ENCODE measurements around the gene NPBWR2. TPM values are rescaled to one million over a fixed set of nuclear protein-coding genes. Genes with fewer than 3 reads are reported as not detected.
A peak's percentile ranks its signal among the peaks of the same experiment; 100 is the strongest.

Gene NPBWR2
- total RNA-seq, 6 experiments from 2014 or later: not detected

DNA sequence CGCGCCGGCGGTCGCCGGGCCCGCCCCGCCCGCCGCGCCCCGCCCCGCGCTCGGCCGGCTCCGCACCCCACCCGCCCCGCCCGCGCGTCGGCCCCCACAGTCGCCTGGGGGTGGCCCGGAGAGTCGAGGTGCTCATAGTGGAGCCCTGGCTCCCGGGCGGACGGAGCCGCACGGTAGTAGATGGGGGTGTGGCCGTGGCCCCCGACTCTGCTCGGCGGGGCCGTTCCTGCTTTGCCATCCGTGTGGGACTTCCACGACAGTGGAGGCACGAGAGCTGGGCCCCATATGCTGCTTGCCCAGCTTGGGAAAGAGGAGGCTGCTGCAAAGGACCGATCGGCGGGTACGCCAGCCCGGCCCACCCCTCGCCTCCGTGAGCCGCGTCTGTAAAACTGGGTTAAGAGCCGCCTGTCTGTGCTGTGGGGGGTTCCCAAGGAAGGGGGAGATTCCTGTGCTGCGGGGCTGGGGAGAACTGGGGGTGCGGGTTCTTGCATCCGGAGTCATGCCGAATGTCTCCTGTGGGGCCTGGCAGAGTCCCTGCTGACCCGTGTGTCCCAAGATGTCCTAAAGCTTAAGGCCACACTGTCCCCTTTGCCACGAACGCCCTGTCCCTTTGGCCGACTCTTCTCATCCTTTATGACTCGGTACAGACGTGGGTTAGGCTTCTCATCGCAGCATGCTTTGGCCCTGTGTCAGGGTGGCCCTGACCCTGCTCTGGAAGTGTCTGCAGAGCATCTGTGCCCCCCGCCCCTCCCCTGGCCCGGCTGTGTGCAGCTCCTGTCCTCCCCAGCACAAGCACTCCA is 27.2 kb downstream of the NPBWR2 start, which contains the start of gene OPRL1:
OPRL1 (plus strand) TSS at position 70 of the 800 bp plus-strand sequence. CDS start 12,639 bp downstream, outside the sequence.
- H3K4me3 ChIP-seq: peak within 1 kb of the TSS; percentile 56 to 63 (median 58)
- no peaks in the 10 kb centered on the region for H3K9me3 ChIP-seq
- peaks cover 0 to 12% of the 10 kb centered on the region in 2 donors for H3K27me3 ChIP-seq
- peak in 2 of 4 donors; percentile 1 to 2 for ATAC-seq
- DNase-seq: no peak
- H3K27ac ChIP-seq: peak within 1 kb of the TSS; percentile 50 to 73 (median 68)
- 10% methylated on average over 6 of the region's 62 CpGs for WGBS (ENCODE audit: insufficient coverage, low coverage, low lambda C conversion rate, missing lambda C conversion rate)
- no peaks in the 10 kb centered on the region for H3K36me3 ChIP-seq
- TF ChIP-seq CTCF (IDR thresholded peaks at IDR 0.05): no peak
- TF ChIP-seq POLR2A (IDR thresholded peaks at IDR 0.05): no peak
- intact Hi-C loops (cut with DNase I): no loop called here
- H3K4me1 ChIP-seq: peaks cover 0 to 18% (median 1%) of the 10 kb centered on the region in 4 donors

- Histone ChIP-seq H3K27ac (peak within 1 kb of the TSS; percentile 50 to 73 (median 68)), H3K4me1 (peaks cover 0 to 18% (median 1%) of the 10 kb centered on the region in 4 donors), H3K36me3 (no peaks in the 10 kb centered on the region), H3K27me3 (peaks cover 0 to 8% of the 10 kb centered on the region in 2 donors), H3K4me3 (peak within 1 kb of the TSS; percentile 56 to 63 (median 58)), H3K9me3 (no peaks in the 10 kb centered on the region)
- WGBS (ENCODE audit: insufficient coverage, low coverage, low lambda C conversion rate, missing lambda C conversion rate): 3% methylated on average over 12 of the region's 73 CpGs
- DNase-seq: peak; percentile 79 to 86 (median 81)
- TF ChIP-seq CTCF (IDR thresholded peaks at IDR 0.05): no peak
- TF ChIP-seq POLR2A (IDR thresholded peaks at IDR 0.05): peak; percentile 21
- intact Hi-C loops (cut with DNase I): no loop called here
- ATAC-seq: peak; percentile 51 to 57 (median 54)
Observed at GRCh38 chr20:64079273-64080012, 27.9 kb downstream of the NPBWR2 start, which contains the start of gene RGS19. RGS19 (minus strand) TSS chr20:64079518; CDS start chr20:64076886, 2,632 bp downstream.

DNA sequence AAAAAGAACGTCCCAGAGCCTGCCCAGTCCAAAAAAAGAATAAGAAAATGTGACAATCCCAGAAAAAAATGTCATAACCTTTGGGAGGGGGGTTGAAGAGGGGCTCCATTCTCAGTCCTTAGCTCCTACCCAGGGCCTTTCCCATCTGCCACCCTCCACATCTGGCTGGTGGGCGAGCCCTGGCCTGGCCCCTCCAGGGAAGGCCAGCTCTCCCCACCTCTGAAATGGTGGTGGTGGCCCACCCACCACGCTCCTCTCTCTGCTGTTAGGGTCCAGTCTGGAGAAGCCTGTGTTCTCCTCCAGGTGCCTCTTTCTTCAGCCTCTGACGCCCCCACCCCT is 28.5 kb downstream of the NPBWR2 start:
- no peak for TF ChIP-seq CTCF (IDR thresholded peaks at IDR 0.05)
- no peak for TF ChIP-seq POLR2A (IDR thresholded peaks at IDR 0.05)
- Histone ChIP-seq H3K27me3 (peaks cover 0 to 3% of the 10 kb centered on the region in 2 donors), H3K9me3 (no peaks in the 10 kb centered on the region), H3K4me1 (peaks cover 0 to 15% (median 1%) of the 10 kb centered on the region in 4 donors), H3K27ac (peak overlapping the region; percentile 26 to 73 (median 68)), H3K36me3 (peaks cover 0 to 2% (median 0%) of the 10 kb centered on the region in 4 donors), H3K4me3 (peak overlapping the region; percentile 56 to 63 (median 58))
- DNase-seq: no peak
- 60% methylated on average over 1 of the region's 4 CpGs for WGBS (ENCODE audit: insufficient coverage, low coverage, low lambda C conversion rate, missing lambda C conversion rate)
- ATAC-seq: no peak
- intact Hi-C loops (cut with DNase I): no loop called here

GRCh38 chr20:64077876-64078551 is 29.4 kb downstream of the NPBWR2 start:
- ATAC-seq: peak; percentile 3 to 29 (median 6)
- Histone ChIP-seq H3K27ac (peak overlapping the region in 2 of 3 donors; percentile 68 to 73), H3K27me3 (no peaks in the 10 kb centered on the region), H3K4me3 (peak overlapping the region; percentile 56 to 63 (median 58)), H3K4me1 (peaks cover 0 to 7% (median 0%) of the 10 kb centered on the region in 4 donors), H3K9me3 (no peaks in the 10 kb centered on the region), H3K36me3 (peaks cover 0 to 5% (median 0%) of the 10 kb centered on the region in 4 donors)
- DNase-seq: peak in 1 of 3 donors; percentile 44
- intact Hi-C loops (cut with DNase I): no loop called here
- 18% methylated on average over 3 of the region's 15 CpGs for WGBS (ENCODE audit: insufficient coverage, low coverage, low lambda C conversion rate, missing lambda C conversion rate)
- TF ChIP-seq CTCF (IDR thresholded peaks at IDR 0.05) (no peak), POLR2A (IDR thresholded peaks at IDR 0.05) (no peak)

Measured in right lobe of liver (tissue), 6 donors.